Endodermal cell (in vitro differentiated cells): Measurements from ENCODE around the gene CAV1. TPM values are rescaled to one million over a fixed set of nuclear protein-coding genes. Genes with fewer than 3 reads are reported as not detected.
A peak's percentile ranks its signal among the peaks of the same experiment; 100 is the strongest.

Experiments
- DNase-seq: peaks from one replicate; pipeline ENCODE4 v3.0.0-alpha.2; 2017
- H3K27ac ChIP-seq: 2 replicates; pipeline ENCODE4 v1.5.1; 2013; ENCODE audit warnings: mild to moderate bottlenecking, low read depth, low read length, moderate library complexity
- H3K27me3 ChIP-seq: 2 replicates; pipeline ENCODE4 v1.6.1; 2013; ENCODE audit warnings: mild to moderate bottlenecking, low read length, moderate library complexity; ENCODE audit not compliant: insufficient read depth, control insufficient read depth, poor library complexity, severe bottlenecking
- H3K36me3 ChIP-seq: 2 replicates; pipeline ENCODE4 v1.7.0; 2013; ENCODE audit warnings: mild to moderate bottlenecking, low read length, moderate library complexity; ENCODE audit not compliant: control insufficient read depth, insufficient read depth
- H3K4me1 ChIP-seq: one replicate; pipeline ENCODE4 v1.7.0; 2013; ENCODE audit warnings: low read length; ENCODE audit not compliant: control insufficient read depth, insufficient read depth
- H3K4me3 ChIP-seq: 2 replicates; pipeline ENCODE4 v1.5.1; 2013; ENCODE audit warnings: mild to moderate bottlenecking, low read length, moderate library complexity
- H3K9ac ChIP-seq: 2 replicates; pipeline ENCODE4 v1.6.1; 2013; ENCODE audit warnings: mild to moderate bottlenecking, low read length, moderate library complexity; ENCODE audit not compliant: poor library complexity, severe bottlenecking; ENCODE audit errors: extremely low read depth
- H3K9me3 ChIP-seq: 2 replicates; pipeline ENCODE4 v1.6.1; 2013; ENCODE audit warnings: mild to moderate bottlenecking, low read length, moderate library complexity; ENCODE audit not compliant: control insufficient read depth
- H3K27ac Mint-ChIP-seq: 2 replicates; pipeline ENCODE4 v1.8.0; 2020; ENCODE audit warnings: mixed read lengths
- H3K27me3 Mint-ChIP-seq: 2 replicates; pipeline ENCODE4 v1.8.0; 2021; ENCODE audit warnings: mild to moderate bottlenecking, mixed read lengths; ENCODE audit not compliant: insufficient read depth
- H3K36me3 Mint-ChIP-seq: 2 replicates; pipeline ENCODE4 v1.8.0; 2020; ENCODE audit warnings: low read depth, mixed read lengths
- H3K4me1 Mint-ChIP-seq: 2 replicates; pipeline ENCODE4 v1.8.0; 2020; ENCODE audit warnings: mixed read lengths
- H3K4me3 Mint-ChIP-seq: 2 replicates; pipeline ENCODE4 v1.8.0; 2020; ENCODE audit warnings: mild to moderate bottlenecking, moderate library complexity, mixed read lengths
- H3K9me3 Mint-ChIP-seq: 2 replicates; pipeline ENCODE4 v1.8.0; 2020; ENCODE audit warnings: mild to moderate bottlenecking, mixed read lengths
- CTCF ChIP-seq: fragments of 200-600 bp; sonication (generic); conservative IDR thresholded peaks from 2 replicates; pipeline ENCODE4 v1.5.0; 2021; ENCODE audit warnings: antibody characterized with exemption, mild to moderate bottlenecking
- WGBS, 2 experiments: methylation state at CpG; one replicate each; pipeline versions ENCODE4 v1.1.5 to v1.1.7; 2013; ENCODE audit warnings: missing lambda C conversion rate in 2 of 2, mixed read lengths in 1 of 2; ENCODE audit not compliant: insufficient coverage in 1 of 2, insufficient read length in 1 of 2; 5-methylcytosine and 5-hydroxymethylcytosine counted together
- total RNA-seq, 2 donors: library from RNA; stranded (reverse); fragmentation: NEBNext Ultra II Directional in 1 of 2; extraction: Animal tissue kit (Norgen Biotek cat#: 25700) in 1 of 2; gene quantifications; 2 replicates in 1 of 2; 3 replicates in 1 of 2; pipeline ENCODE4 v1.2.1, GENCODE V29; 2021

Gene CAV1
- total RNA-seq, 2 donors from 2014 or later = 4.9 to 8.8 TPM

GRCh38 chr7:116597384-116597783, 72.5 kb downstream of the CAV1 start:
- Histone ChIP-seq H3K9me3 (no peaks in the 10 kb centered on the region), H3K36me3 (no peaks in the 10 kb centered on the region), H3K27me3 (no peaks in the 10 kb centered on the region), H3K9ac (no peak overlapping the region), H3K4me1 (no peaks in the 10 kb centered on the region), H3K27ac (no peak overlapping the region), H3K4me3 (no peak overlapping the region)
- no peaks in the 10 kb centered on the region for H3K9me3 Mint-ChIP-seq
- no peak for TF ChIP-seq CTCF
- DNase-seq = no peak
- H3K27ac Mint-ChIP-seq = no peak overlapping the region
- H3K36me3 Mint-ChIP-seq = no peaks in the 10 kb centered on the region
- WGBS, 2 experiments = 87 to 92% methylated on average over 5 to 6 of the region's 6 CpGs
- no peak overlapping the region for H3K4me3 Mint-ChIP-seq
- H3K4me1 Mint-ChIP-seq = peaks cover 7% of the 10 kb centered on the region
- H3K27me3 Mint-ChIP-seq = peaks cover 10% of the 10 kb centered on the region

DNA sequence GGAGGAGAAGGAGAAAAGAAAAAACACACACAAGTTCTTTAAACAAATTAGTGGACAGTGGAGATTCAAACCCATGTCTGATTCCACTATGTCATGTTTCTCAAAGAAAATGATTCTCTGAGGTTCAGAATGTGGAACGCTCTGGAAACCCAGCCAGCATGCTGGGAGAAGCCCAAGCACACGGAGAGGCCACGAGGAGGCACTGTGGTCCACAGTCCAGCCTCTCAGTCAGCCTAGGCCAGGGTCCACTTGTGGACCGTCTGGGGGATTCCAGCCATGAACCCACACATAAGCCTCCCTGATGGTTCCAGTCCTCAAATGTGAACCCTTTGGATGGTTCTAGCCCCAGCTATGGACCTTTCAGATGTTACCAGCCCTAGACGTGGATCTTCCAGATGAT, 73.4 kb downstream of the CAV1 start:
- Mint-ChIP-seq H3K27me3 (peaks cover 10% of the 10 kb centered on the region), H3K36me3 (no peaks in the 10 kb centered on the region), H3K9me3 (no peaks in the 10 kb centered on the region), H3K27ac (no peak overlapping the region), H3K4me3 (no peak overlapping the region), H3K4me1 (peaks cover 2% of the 10 kb centered on the region)
- H3K9me3 ChIP-seq = no peaks in the 10 kb centered on the region
- H3K27ac ChIP-seq = no peak overlapping the region
- WGBS, 2 experiments = 67 to 84% methylated on average over 4 to 5 of the region's 5 CpGs
- peak; percentile 56 for DNase-seq
- peak; percentile 72 for TF ChIP-seq CTCF
- no peaks in the 10 kb centered on the region for H3K4me1 ChIP-seq
- no peaks in the 10 kb centered on the region for H3K36me3 ChIP-seq
- H3K4me3 ChIP-seq = no peak overlapping the region
- no peaks in the 10 kb centered on the region for H3K27me3 ChIP-seq
- H3K9ac ChIP-seq = no peak overlapping the region

GRCh38 chr7:116598861-116599260, 74.0 kb downstream of the CAV1 start:
- no peak overlapping the region for H3K9ac ChIP-seq
- H3K4me1 Mint-ChIP-seq = peaks cover 1% of the 10 kb centered on the region
- DNase-seq = no peak
- no peaks in the 10 kb centered on the region for H3K36me3 ChIP-seq
- no peaks in the 10 kb centered on the region for H3K27me3 ChIP-seq
- no peak for TF ChIP-seq CTCF
- peaks cover 10% of the 10 kb centered on the region for H3K27me3 Mint-ChIP-seq
- H3K9me3 ChIP-seq = no peaks in the 10 kb centered on the region
- no peak overlapping the region for H3K4me3 Mint-ChIP-seq
- WGBS, 2 experiments = 90 to 100% methylated on average over 2 to 3 of the region's 3 CpGs
- no peaks in the 10 kb centered on the region for H3K9me3 Mint-ChIP-seq
- no peak overlapping the region for H3K27ac Mint-ChIP-seq
- no peaks in the 10 kb centered on the region for H3K36me3 Mint-ChIP-seq
- H3K4me3 ChIP-seq = no peak overlapping the region
- no peaks in the 10 kb centered on the region for H3K4me1 ChIP-seq
- H3K27ac ChIP-seq = no peak overlapping the region
